NCI-H446 (cell line): ENCODE results near the gene ARID1A.
"Not testable (repeated sequence)": the region's sequence is repeated elsewhere in the genome, so short reads cannot be mapped to it uniquely, and the experiment has no call there.

Source experiments
- DNase-seq, 2 experiments: peaks; one replicate each; lab custom pipeline; 2025; lab: John Stamatoyannopoulos, UW

Gene ARID1A

GRCh38 chr1:26697978-26698849, 2.4 kb downstream of the ARID1A start:
- DNase-seq, result peak; percentile 86 to 91

- no peak for DNase-seq
Measured at GRCh38 chr1:26700711-26701110, 4.9 kb downstream of the ARID1A start.

GRCh38 chr1:26701266-26701994, 5.6 kb downstream of the ARID1A start:
- DNase-seq, result no peak

- DNase-seq, result no peak
Measured at GRCh38 chr1:26701995-26702679, 6.3 kb downstream of the ARID1A start.

GRCh38 chr1:26702680-26703038, 6.8 kb downstream of the ARID1A start:
- no peak for DNase-seq

GRCh38 chr1:26703478-26703877, 7.7 kb downstream of the ARID1A start:
- DNase-seq, result no peak

GRCh38 chr1:26704629-26705028, 8.8 kb downstream of the ARID1A start:
- DNase-seq, result no peak

- not testable (repeated sequence) for DNase-seq
Measured at GRCh38 chr1:26705227-26705626, 9.4 kb downstream of the ARID1A start.

GRCh38 chr1:26705788-26706311, 10.0 kb downstream of the ARID1A start:
- peak in 1 of 2 experiments; percentile 34 for DNase-seq

GRCh38 chr1:26706315-26706714, 10.5 kb downstream of the ARID1A start:
- no peak for DNase-seq

GRCh38 chr1:26710811-26711210, 15.0 kb downstream of the ARID1A start:
- no peak for DNase-seq

- DNase-seq, result no peak
Measured at GRCh38 chr1:26711777-26712176, 16.0 kb downstream of the ARID1A start.

- peak in 1 of 2 experiments; percentile 15 for DNase-seq
Measured at GRCh38 chr1:26717017-26717491, 21.2 kb downstream of the ARID1A start.

GRCh38 chr1:26719205-26719604, 23.4 kb downstream of the ARID1A start:
- no peak for DNase-seq

- no peak for DNase-seq
Measured at GRCh38 chr1:26721669-26722355, 26.0 kb downstream of the ARID1A start.

GRCh38 chr1:26723013-26723991, 27.5 kb downstream of the ARID1A start:
- DNase-seq, result peak; percentile 100

GRCh38 chr1:26724118-26724517, 28.3 kb downstream of the ARID1A start:
- DNase-seq, result no peak

- DNase-seq, result no peak
Measured at GRCh38 chr1:26724926-26725325, 29.1 kb downstream of the ARID1A start.

- DNase-seq, result not testable (repeated sequence)
Measured at GRCh38 chr1:26725904-26726303, 30.1 kb downstream of the ARID1A start.

- DNase-seq, result no peak
Measured at GRCh38 chr1:26726784-26727183, 31.0 kb downstream of the ARID1A start.
